HG02610 (cell line): ENCODE data around the gene ERC2.
"Not testable (repeated sequence)": the region's sequence is repeated elsewhere in the genome, so short reads cannot be mapped to it uniquely, and the experiment has no call there.

Source experiments
- ATAC-seq: cut with Tn5 transposase; IDR thresholded peaks from one replicate; pipeline ENCODE4 v1.9.1; 2021; ENCODE audit warnings: mild to moderate bottlenecking, moderate library complexity; ENCODE audit not compliant: unreplicated experiment

ERC2 gene

GRCh38 chr3:55519019-55519418 is 949.2 kb downstream of the ERC2 start:
- no peak for ATAC-seq

GRCh38 chr3:55518451-55518850 is 949.8 kb downstream of the ERC2 start:
- no peak for ATAC-seq

GRCh38 chr3:55516392-55517030 is 951.8 kb downstream of the ERC2 start:
- no peak for ATAC-seq

- ATAC-seq: no peak
These were observed 952.6 kb downstream of the ERC2 start for GRCh38 chr3:55515550-55516246.

GRCh38 chr3:55514962-55515361 is 953.3 kb downstream of the ERC2 start:
- no peak for ATAC-seq

- ATAC-seq: no peak
These were observed 955.5 kb downstream of the ERC2 start for GRCh38 chr3:55512571-55513343.

- ATAC-seq: no peak
These were observed 956.2 kb downstream of the ERC2 start for GRCh38 chr3:55511895-55512570.

GRCh38 chr3:55508335-55508734 is 959.9 kb downstream of the ERC2 start:
- ATAC-seq: no peak

- ATAC-seq: no peak
These were observed 960.5 kb downstream of the ERC2 start for GRCh38 chr3:55507808-55508207.

GRCh38 chr3:55505776-55506175 is 962.5 kb downstream of the ERC2 start:
- no peak for ATAC-seq

GRCh38 chr3:55505102-55505501 is 963.2 kb downstream of the ERC2 start:
- not testable (repeated sequence) for ATAC-seq

GRCh38 chr3:55501905-55502304 is 966.4 kb downstream of the ERC2 start:
- ATAC-seq: no peak

- no peak for ATAC-seq
These were observed 967.5 kb downstream of the ERC2 start for GRCh38 chr3:55500555-55501330.

- ATAC-seq: no peak
These were observed 969.7 kb downstream of the ERC2 start for GRCh38 chr3:55498520-55498919.

- no peak for ATAC-seq
These were observed 971.0 kb downstream of the ERC2 start for GRCh38 chr3:55497250-55497649.

GRCh38 chr3:55494976-55495375 is 973.3 kb downstream of the ERC2 start:
- ATAC-seq: no peak

- ATAC-seq: no peak
These were observed 975.3 kb downstream of the ERC2 start for GRCh38 chr3:55492976-55493375.

GRCh38 chr3:55491296-55491816 is 976.9 kb downstream of the ERC2 start:
- ATAC-seq: no peak

- no peak for ATAC-seq
These were observed 977.9 kb downstream of the ERC2 start for GRCh38 chr3:55490276-55490913.

- no peak for ATAC-seq
These were observed 978.5 kb downstream of the ERC2 start for GRCh38 chr3:55489798-55490132.
